ENCODE data around the gene FRAT1. TPM values are rescaled to one million over a fixed set of nuclear protein-coding genes. Genes with fewer than 3 reads are reported as not detected.

The FRAT1 gene
- total and polyA plus RNA-seq, 2 of the 13 experiments (the other 11 are each of a cell fraction or from before 2014, with no cell fraction given) = 1.7 to 2.3 TPM

- TF ChIP-seq ZNF687 (CRISPR knock-in tag; IDR thresholded peaks at IDR 0.05) (no peak; the same call in 1 of the 2 replicates), ZNF430 (CRISPR knock-in tag; IDR thresholded peaks at IDR 0.05) (no peak; the same call in 1 of the 2 replicates), TBX2 (CRISPR knock-in tag; IDR thresholded peaks at IDR 0.05; ENCODE audit: borderline replicate concordance) (peak; percentile 61; the same call in 1 of the 2 replicates), KAT8 (CRISPR knock-in tag; IDR thresholded peaks at IDR 0.05) (peak; percentile 51; the same call in 1 of the 2 replicates), ZNF12 (CRISPR knock-in tag; IDR thresholded peaks at IDR 0.05) (no peak), FIP1L1 (IDR thresholded peaks at IDR 0.05; ENCODE audit: borderline replicate concordance, insufficient read depth, low read depth, low read length) (no peak), ZNF280D (CRISPR knock-in tag; IDR thresholded peaks at IDR 0.05) (no peak), ZKSCAN8 (CRISPR knock-in tag; IDR thresholded peaks at IDR 0.05; ENCODE audit: borderline replicate concordance) (no peak), ZNF3 (CRISPR knock-in tag; IDR thresholded peaks at IDR 0.05) (no peak), TGIF2 (CRISPR knock-in tag; IDR thresholded peaks at IDR 0.05) (no peak), ZMAT5 (CRISPR knock-in tag; IDR thresholded peaks at IDR 0.05; ENCODE audit: borderline replicate concordance, low read depth) (0 out of 2 replicates have a peak, but pooled peaks have one; percentile 49), SAFB2 (CRISPR knock-in tag; IDR thresholded peaks at IDR 0.05; ENCODE audit: borderline replicate concordance, low read depth) (no peak), ZNF20 (CRISPR knock-in tag; IDR thresholded peaks at IDR 0.05) (no peak), CEBPG (CRISPR knock-in tag; IDR thresholded peaks at IDR 0.05) (no peak), HMGA1 (CRISPR knock-in tag; conservative IDR thresholded peaks at IDR 0.05) (no peak), ZEB1 (IDR thresholded peaks at IDR 0.05; ENCODE audit: insufficient replicate concordance, low read depth) (no peak), ZBTB44 (CRISPR knock-in tag; IDR thresholded peaks at IDR 0.05) (no peak), ZNF598 (CRISPR knock-in tag; IDR thresholded peaks at IDR 0.05; ENCODE audit: borderline replicate concordance) (no peak), RFX1 (IDR thresholded peaks at IDR 0.05) (no peak), ZNF10 (CRISPR knock-in tag; IDR thresholded peaks at IDR 0.05; ENCODE audit: borderline replicate concordance, low read depth) (no peak), GTF3A (CRISPR knock-in tag; conservative IDR thresholded peaks at IDR 0.05) (no peak)
These were observed at the start of gene FRAT1 (continued) for GRCh38 chr10:97318772-97319651.

Measured in HepG2 (cell line).